GM18511 (cell line): ENCODE data around the gene RHOBTB3.
A peak's percentile ranks its signal among the peaks of the same experiment; 100 is the strongest.
"Not testable (repeated sequence)": the region's sequence is repeated elsewhere in the genome, so short reads cannot be mapped to it uniquely, and the experiment has no call there.

Source experiments
- ATAC-seq: cut with Tn5 transposase; IDR thresholded peaks from one replicate; pipeline ENCODE4 v1.9.1; 2021; ENCODE audit warnings: mild to moderate bottlenecking, moderate library complexity; ENCODE audit not compliant: unreplicated experiment

Gene RHOBTB3

GRCh38 chr5:95816341-95816740 is 85.2 kb downstream of the RHOBTB3 start:
- no peak for ATAC-seq

DNA sequence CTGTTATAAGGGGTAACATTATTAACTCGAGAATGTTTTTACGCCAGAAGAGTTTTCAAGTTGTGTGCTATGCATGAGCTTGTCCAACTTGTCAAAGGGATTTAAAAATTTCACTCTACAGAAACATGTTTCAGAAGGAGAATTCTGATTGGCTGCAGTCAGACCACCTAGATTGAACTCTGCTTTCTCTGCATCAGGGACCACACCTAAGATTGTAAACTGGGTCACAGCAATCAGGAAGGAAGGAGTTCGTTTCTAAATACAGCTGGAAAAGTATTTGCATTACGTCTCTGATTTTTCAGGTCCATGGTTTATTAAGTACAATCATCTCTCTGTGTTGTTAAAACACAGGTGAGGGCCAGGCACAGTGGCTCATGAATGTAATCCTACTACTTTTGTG is 85.6 kb downstream of the RHOBTB3 start:
- ATAC-seq = no peak

DNA sequence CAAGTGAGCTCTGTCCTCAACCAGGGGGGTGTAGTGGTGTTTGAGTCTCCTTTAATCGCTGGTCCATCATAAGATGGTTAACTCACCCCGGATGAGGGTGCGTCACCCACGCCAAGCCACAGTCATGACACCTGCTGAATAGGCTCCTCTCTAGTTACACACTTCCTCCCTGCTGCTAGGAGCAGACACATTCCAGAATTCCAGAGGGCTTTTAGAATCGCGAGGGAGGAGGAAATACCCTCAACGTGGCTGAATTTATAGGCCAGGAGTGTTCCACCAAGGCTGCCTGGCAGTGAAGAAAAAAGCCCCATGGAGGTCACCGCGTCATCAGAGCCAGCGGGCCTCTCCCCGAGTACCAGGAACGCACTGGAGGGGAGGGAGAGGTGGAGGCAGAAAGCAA is 86.3 kb downstream of the RHOBTB3 start:
- ATAC-seq = no peak

GRCh38 chr5:95818181-95819147 is 87.3 kb downstream of the RHOBTB3 start:
- ATAC-seq = peak; percentile 22

GRCh38 chr5:95821110-95822021 is 90.2 kb downstream of the RHOBTB3 start:
- peak; percentile 32 for ATAC-seq

GRCh38 chr5:95822043-95822541 is 91.0 kb downstream of the RHOBTB3 start:
- ATAC-seq = peak; percentile 47

- peak; percentile 53 for ATAC-seq
Observed at GRCh38 chr5:95822542-95823181, 91.5 kb downstream of the RHOBTB3 start, which contains the start of gene GLRX. Gene GLRX (minus strand): TSS chr5:95822726. CDS start chr5:95822662, 64 bp downstream.

GRCh38 chr5:95823218-95823737 is 92.1 kb downstream of the RHOBTB3 start:
- no peak for ATAC-seq

GRCh38 chr5:95823738-95824609 is 92.8 kb downstream of the RHOBTB3 start:
- peak; percentile 50 for ATAC-seq

DNA sequence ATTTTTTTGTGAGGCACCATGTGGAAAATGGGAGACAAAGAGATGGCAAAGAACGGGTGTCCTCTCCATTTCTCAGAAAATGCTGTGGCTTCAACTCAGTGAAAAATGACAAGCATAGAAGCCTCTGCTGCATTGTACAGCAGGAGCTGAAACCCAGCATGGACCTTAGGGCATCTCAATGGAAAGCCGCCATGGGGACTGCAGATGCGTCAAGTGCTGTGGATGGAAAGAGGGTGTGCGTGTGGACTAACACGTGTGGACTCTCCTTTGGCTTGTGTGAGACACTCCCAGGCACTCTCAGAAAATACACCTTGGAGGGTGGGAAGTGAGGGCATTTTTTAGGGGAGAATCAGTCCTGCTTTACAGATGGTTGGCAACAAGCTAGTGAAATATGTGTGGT is 93.6 kb downstream of the RHOBTB3 start:
- ATAC-seq = no peak

- no peak for ATAC-seq
Observed at GRCh38 chr5:95825495-95825894, 94.4 kb downstream of the RHOBTB3 start.

DNA sequence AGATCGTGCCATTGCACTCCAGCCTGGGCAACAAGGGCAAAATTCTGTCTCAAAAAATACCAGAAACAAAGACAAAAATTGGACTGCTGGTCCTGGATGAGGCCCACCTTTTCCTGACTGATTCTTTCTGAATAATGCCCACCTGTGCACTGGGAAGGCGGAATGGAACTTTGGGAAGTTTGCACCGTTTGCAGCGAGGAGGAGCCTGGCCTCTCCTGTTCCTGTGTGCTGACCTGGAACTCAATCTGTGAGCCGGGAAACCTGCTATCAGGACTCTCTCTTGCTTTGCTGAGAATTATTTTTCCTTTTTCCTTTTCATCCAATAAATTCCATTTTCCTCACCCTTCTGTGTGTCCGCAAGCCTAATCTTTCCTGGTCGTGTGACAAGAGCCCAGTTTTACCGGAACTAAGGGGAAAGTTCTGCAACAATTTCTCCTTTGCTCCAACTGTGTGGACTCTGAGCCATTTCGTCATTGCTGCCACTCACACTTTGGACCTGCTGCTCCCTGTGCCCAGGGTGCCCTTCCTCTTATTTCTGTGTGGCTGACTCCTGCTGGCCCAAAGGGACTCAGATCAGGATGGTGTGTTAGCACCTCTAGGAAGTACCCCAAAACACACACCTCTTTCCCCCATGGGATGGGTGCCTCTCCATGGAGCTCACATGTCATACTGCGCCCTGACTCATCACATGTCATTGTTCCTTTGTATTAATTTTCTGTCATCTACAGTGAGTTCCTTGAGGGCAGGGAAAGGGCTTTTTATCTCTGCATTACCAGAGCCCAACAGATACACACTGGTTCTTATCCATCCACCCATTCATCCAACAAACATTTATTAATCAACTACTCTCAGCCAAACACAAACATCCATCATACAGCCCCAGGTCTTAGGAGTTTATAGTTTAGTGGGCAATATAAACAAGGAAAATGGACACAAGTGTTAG is 96.1 kb downstream of the RHOBTB3 start:
- ATAC-seq = no peak

- ATAC-seq = no peak
Observed at GRCh38 chr5:95827892-95828246, 96.7 kb downstream of the RHOBTB3 start.

GRCh38 chr5:95830226-95830625 is 99.1 kb downstream of the RHOBTB3 start:
- no peak for ATAC-seq

GRCh38 chr5:95832664-95833063 is 101.5 kb downstream of the RHOBTB3 start:
- no peak for ATAC-seq

GRCh38 chr5:95835682-95836385 is 104.7 kb downstream of the RHOBTB3 start:
- no peak for ATAC-seq

DNA sequence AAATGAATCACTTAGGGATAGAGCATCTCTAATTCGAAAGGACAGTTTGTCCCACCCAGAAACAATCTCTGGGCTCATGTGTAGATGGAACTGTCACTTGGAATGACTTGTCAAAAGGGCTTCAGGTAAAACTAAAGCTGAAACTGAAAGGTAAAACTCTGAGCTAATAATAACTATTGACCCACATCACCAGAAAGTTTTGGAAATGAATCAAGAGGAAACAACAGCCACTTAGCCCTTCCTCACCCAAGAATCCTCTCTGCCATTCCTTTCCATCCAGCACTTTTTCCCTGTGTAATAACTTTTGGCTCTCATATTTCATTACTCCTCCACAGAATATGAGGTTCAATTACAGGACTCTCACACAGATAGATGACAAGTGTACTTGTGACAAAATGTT is 105.4 kb downstream of the RHOBTB3 start:
- peak; percentile 29 for ATAC-seq

DNA sequence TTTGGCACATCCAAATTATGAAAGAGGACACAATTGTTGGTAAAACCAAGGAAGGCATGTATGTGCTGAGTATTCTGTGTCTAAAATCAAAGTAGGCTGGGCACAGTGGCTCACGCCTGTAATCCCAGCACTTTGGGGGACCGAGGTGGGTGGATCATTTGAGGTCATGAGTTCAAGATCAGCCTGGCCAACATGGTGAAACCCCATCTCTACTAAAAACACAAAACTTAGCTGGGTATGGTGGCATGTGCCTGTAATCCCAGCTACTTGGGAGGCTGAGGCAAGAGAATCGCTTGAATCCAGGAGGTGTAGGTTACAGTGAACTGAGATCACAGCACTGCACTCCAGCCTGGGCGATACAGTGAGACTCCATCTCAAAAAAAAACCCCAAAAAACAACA is 105.8 kb downstream of the RHOBTB3 start:
- ATAC-seq = not testable (repeated sequence)
